Right lobe of liver (tissue), 4 donors: Measurements from ENCODE around the gene FOXC1.

ENCODE experiments used
- POLR2A ChIP-seq: fragments of 450-650 bp; IDR thresholded peaks from one replicate; pipeline ENCODE4 v1.6.1; 2017; ENCODE audit warnings: antibody characterized with exemption, mild to moderate bottlenecking
- TF ChIP-seq, protein P1 (sequence below), 4 donors: fragments of 200-600 bp in 3 of 4; fragments of 450-650 bp in 1 of 4; IDR thresholded peaks; one replicate each; pipeline versions ENCODE4 v1.5.1 to v1.8.0; 2016 to 2022; ENCODE audit warnings: antibody characterized with exemption in 4 of 4, mild to moderate bottlenecking in 2 of 4
- donor health status: DM: no; HTN: no; CAD: no.
- donor health status: DM: no; HTN: no; CAD: no.
- donor health status: DM: no; HTN: yes; CAD: no.

DNA sequence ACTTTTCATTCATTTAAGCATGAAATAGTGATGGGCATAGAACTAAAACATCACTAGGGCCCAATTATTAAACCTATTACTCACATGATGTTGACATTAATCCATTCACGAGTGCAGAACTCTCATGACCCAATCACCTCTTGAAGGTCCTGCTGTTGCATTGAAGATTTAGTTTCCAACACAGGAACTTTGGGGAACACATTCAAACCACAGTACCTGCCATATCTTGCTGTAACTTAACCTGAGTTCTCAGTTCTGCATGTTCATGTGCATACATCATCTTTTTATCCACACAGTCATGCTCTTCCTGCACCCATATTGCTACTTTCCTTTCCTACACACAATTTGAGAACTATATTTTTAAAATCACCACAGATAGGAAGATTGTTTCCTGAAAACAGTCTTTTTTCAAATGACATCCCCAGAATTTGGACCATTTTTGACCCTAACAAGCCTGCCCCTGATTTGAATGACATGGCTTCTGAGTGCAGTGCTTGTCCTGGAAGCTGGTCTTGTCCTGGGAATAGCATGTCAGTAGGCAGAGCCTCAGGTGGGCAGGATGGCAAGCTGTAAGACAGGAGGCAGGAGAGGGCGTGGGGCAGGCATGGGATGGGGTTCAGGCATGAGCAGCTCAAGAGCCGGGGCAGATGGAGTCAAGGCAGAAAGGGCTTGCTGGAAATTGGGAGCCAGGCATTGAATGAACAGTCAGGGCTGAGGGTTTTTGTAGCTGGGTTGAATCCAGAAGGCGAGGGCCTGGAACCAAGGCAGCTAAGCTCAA, 49.2 kb upstream of the FOXC1 start:
- TF ChIP-seq, protein P1, sequence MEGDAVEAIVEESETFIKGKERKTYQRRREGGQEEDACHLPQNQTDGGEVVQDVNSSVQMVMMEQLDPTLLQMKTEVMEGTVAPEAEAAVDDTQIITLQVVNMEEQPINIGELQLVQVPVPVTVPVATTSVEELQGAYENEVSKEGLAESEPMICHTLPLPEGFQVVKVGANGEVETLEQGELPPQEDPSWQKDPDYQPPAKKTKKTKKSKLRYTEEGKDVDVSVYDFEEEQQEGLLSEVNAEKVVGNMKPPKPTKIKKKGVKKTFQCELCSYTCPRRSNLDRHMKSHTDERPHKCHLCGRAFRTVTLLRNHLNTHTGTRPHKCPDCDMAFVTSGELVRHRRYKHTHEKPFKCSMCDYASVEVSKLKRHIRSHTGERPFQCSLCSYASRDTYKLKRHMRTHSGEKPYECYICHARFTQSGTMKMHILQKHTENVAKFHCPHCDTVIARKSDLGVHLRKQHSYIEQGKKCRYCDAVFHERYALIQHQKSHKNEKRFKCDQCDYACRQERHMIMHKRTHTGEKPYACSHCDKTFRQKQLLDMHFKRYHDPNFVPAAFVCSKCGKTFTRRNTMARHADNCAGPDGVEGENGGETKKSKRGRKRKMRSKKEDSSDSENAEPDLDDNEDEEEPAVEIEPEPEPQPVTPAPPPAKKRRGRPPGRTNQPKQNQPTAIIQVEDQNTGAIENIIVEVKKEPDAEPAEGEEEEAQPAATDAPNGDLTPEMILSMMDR (IDR thresholded peaks at IDR 0.05): no peak
- no peak for TF ChIP-seq POLR2A
